Rectal smooth muscle tissue (tissue), 1 donor: ENCODE data around the gene OR10H1.
"Not testable (repeated sequence)": the region's sequence is repeated elsewhere in the genome, so short reads cannot be mapped to it uniquely, and the experiment has no call there.

Source experiments
- H3K27ac ChIP-seq: one replicate; pipeline ENCODE4 v1.7.0; 2013; ENCODE audit warnings: low read depth, low read length, inconsistent platforms
- H3K27me3 ChIP-seq: one replicate; pipeline ENCODE4 v1.7.0; 2013; ENCODE audit warnings: low read length; ENCODE audit not compliant: control insufficient read depth, insufficient read depth
- H3K36me3 ChIP-seq: one replicate; pipeline ENCODE4 v1.7.0; 2013; ENCODE audit warnings: low read length; ENCODE audit not compliant: control insufficient read depth, insufficient read depth
- H3K4me1 ChIP-seq: one replicate; pipeline ENCODE4 v1.7.0; 2013; ENCODE audit warnings: low read length; ENCODE audit not compliant: control insufficient read depth, insufficient read depth
- H3K4me3 ChIP-seq: one replicate; pipeline ENCODE4 v1.7.0; 2013; ENCODE audit warnings: low read length
- H3K9ac ChIP-seq: one replicate; pipeline ENCODE4 v1.7.0; 2013; ENCODE audit warnings: low read length

OR10H1 gene

GRCh38 chr19:15815306-15815705 lies at the start of gene OR10H1:
OR10H1 (minus strand) TSS chr19:15815664; CDS start chr19:15808037, 7,627 bp downstream.
- no peak within 1 kb of the TSS for H3K27ac ChIP-seq
- no peaks in the 10 kb centered on the region for H3K27me3 ChIP-seq
- no peak within 1 kb of the TSS for H3K9ac ChIP-seq

DNA sequence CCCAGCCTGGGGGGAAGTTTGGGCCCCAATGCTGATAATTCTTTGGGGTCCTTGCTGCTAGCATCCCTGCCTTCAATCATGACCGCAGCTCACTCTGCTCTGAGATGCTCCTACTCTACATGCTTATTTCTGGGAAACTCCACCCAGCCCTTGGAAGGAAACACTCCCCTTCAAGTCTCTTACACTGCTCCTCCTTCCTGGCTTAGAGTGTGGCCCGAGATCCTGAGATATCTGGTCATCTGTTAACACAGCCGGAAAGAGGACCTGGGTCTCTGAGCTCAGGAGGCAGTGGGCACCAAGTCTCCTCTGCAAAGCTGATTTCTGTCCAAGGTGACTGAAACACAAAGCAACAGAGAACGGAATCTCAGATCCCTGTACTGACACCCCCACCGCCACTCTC lies 49.4 kb upstream of the OR10H1 start:
- H3K27me3 ChIP-seq, result no peaks in the 10 kb centered on the region
- H3K36me3 ChIP-seq, result no peaks in the 10 kb centered on the region
- H3K4me1 ChIP-seq, result no peaks in the 10 kb centered on the region
- H3K4me3 ChIP-seq, result no peak overlapping the region
- no peak overlapping the region for H3K27ac ChIP-seq
- no peak overlapping the region for H3K9ac ChIP-seq

More at GRCh38 chr19:15815306-15815705, at the start of gene OR10H1:
- Histone ChIP-seq H3K36me3 (no peaks in the 10 kb centered on the region), H3K4me1 (no peaks in the 10 kb centered on the region), H3K4me3 (no peak within 1 kb of the TSS)

GRCh38 chr19:15863272-15863671 lies 47.8 kb upstream of the OR10H1 start:
- H3K27ac ChIP-seq, result no peak overlapping the region
- no peaks in the 10 kb centered on the region for H3K36me3 ChIP-seq
- no peaks in the 10 kb centered on the region for H3K27me3 ChIP-seq
- no peak overlapping the region for H3K4me3 ChIP-seq
- no peaks in the 10 kb centered on the region for H3K4me1 ChIP-seq
- no peak overlapping the region for H3K9ac ChIP-seq

DNA sequence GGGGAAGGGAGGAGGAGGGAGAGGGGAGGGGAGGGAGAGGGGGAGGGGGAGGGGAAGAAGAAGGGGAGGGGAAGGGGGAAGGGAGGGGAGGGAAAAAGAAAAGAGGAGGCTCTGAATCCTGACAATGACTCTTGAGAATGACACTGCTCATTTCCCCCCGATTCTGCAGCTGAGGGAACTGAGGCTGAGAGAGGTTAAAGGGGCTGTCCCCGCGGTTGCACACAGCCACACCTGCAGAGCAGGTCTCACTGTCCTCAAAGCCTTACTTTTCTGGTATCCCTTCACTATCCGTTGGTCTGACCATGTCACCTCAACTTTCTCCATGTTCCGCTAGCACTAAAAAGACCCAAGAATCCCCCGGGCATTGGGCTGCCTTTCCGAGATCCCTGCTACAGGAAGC lies 47.0 kb upstream of the OR10H1 start:
- Histone ChIP-seq H3K36me3 (no peaks in the 10 kb centered on the region), H3K9ac (no peak overlapping the region), H3K27me3 (no peaks in the 10 kb centered on the region), H3K4me1 (no peaks in the 10 kb centered on the region), H3K4me3 (no peak overlapping the region), H3K27ac (no peak overlapping the region)

- no peaks in the 10 kb centered on the region for H3K27me3 ChIP-seq
These were observed 45.1 kb upstream of the OR10H1 start for GRCh38 chr19:15860522-15860921.

DNA sequence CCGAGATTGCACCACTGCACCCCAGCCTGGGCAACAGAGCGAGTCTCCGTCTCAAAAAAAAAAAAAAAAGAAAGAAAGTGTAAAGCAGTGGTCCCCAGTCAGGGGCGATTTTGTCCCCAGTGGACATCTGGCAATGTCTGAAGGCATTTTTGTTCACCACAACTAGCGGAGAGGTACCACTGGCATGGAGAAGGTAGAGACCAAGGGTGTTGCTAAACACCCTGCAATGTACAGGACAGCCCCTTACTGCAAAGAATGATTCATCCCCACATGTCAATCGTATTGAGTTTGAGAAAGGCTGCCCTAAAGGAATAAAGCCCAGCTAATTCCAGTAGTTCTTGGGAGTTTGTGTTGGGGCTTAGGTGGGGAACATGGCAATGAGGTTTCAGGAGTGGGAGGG lies 43.7 kb upstream of the OR10H1 start:
- H3K9ac ChIP-seq, result no peak overlapping the region
- no peak overlapping the region for H3K4me3 ChIP-seq
- H3K4me1 ChIP-seq, result no peaks in the 10 kb centered on the region
- H3K27ac ChIP-seq, result no peak overlapping the region
- no peaks in the 10 kb centered on the region for H3K36me3 ChIP-seq
- H3K27me3 ChIP-seq, result no peaks in the 10 kb centered on the region

More at GRCh38 chr19:15860522-15860921, 45.1 kb upstream of the OR10H1 start:
- H3K4me3 ChIP-seq, result no peak overlapping the region
- no peaks in the 10 kb centered on the region for H3K36me3 ChIP-seq
- H3K9ac ChIP-seq, result no peak overlapping the region
- no peak overlapping the region for H3K27ac ChIP-seq
- H3K4me1 ChIP-seq, result no peaks in the 10 kb centered on the region

DNA sequence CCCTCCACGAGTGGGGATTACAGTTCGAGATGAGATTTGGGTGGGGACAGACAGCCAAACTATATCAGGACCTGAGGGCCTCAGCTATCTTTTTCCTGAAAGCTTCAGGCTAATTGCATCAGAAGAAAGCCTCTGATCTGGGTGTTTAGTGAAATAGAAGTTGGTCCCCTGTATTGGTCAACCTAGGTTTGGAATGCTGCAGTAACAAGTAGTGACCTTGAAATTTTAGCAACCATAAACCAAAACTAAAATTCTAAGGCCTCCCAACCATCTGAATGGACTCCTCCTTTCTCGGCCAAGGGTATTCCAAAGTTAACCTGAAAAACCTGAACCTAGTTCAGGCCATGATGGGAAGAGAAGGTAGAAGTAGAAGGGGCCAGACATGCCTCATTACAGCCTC lies 34.9 kb upstream of the OR10H1 start:
- H3K4me1 ChIP-seq, result no peaks in the 10 kb centered on the region
- H3K4me3 ChIP-seq, result no peak overlapping the region
- no peak overlapping the region for H3K9ac ChIP-seq
- H3K27ac ChIP-seq, result no peak overlapping the region
- no peaks in the 10 kb centered on the region for H3K27me3 ChIP-seq
- H3K36me3 ChIP-seq, result no peaks in the 10 kb centered on the region

- H3K36me3 ChIP-seq, result no peaks in the 10 kb centered on the region
- H3K9ac ChIP-seq, result no peak overlapping the region
- no peak overlapping the region for H3K4me3 ChIP-seq
- no peaks in the 10 kb centered on the region for H3K27me3 ChIP-seq
- H3K27ac ChIP-seq, result no peak overlapping the region
- H3K4me1 ChIP-seq, result no peaks in the 10 kb centered on the region
These were observed 31.5 kb upstream of the OR10H1 start for GRCh38 chr19:15846923-15847322.

- H3K9ac ChIP-seq, H3K27ac ChIP-seq, H3K36me3 ChIP-seq, H3K4me3 ChIP-seq, H3K27me3 ChIP-seq, H3K4me1 ChIP-seq: not testable (repeated sequence)
These were observed 28.4 kb upstream of the OR10H1 start for GRCh38 chr19:15843894-15844222.

DNA sequence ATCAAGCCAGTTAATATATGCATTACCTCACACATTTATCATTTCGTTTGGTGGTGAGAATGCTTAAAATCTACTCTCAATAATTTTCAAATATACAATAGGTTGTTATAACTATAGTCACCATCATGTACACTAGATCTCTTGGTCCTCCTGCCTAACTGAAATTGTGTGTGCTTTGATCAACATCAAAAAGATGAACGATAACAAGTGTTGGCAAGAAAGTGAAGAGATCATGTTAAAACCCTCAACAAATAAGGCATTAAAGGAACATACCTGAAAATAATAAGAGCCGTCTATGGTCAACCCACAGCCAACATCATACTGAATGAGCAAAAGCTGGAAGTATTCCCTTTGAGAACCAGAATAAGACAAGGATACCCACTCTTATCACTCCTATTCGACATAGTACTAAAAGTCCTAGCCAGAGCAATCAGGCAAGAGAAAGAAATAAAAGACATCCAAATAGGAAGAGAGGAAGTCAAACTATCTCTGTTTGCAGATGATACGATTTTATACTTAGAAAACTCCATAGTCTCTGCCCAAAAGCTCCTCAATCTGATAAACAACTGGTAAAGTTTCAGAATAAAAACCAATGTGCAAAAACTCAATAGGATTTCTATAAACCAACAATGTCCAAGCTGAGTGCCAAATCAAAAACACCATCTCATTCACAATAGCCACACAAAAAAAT lies 27.9 kb upstream of the OR10H1 start:
- Histone ChIP-seq H3K27ac (no peak overlapping the region), H3K27me3 (no peaks in the 10 kb centered on the region), H3K4me3 (no peak overlapping the region), H3K36me3 (no peaks in the 10 kb centered on the region), H3K4me1 (no peaks in the 10 kb centered on the region), H3K9ac (no peak overlapping the region)

DNA sequence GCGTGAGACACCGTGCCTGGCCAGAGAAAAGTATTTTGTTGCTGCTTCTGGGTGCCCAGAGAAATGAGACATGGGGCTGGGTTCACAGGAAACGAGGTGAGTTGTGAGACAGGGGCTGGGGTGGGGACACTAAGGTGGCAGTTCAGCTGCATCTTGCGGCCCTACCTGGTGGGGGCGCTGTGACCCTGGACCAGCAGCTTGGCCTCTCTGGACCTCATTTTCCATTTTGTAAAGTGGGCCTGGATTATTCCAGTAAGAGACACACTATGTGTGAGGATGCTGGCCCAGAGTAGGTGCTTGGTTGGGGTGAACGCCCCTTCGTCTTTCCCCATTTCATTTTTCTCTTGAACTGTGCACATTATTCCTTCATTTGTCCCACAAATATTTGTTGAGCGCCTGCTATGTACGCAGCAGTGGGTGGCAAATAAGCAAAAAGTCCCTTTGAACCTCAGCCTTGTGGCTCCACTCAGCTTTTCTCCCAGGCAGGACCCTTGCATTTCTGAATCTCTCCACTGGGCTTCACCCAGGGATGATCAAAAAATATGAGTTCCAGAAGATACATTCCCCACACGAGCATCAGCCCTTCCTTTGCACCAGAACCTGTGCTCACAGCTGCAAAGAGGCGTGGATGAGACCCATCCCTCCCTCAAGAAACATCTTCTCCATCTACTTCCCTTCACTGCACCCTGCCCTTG lies 26.6 kb upstream of the OR10H1 start:
- H3K27me3 ChIP-seq, result no peaks in the 10 kb centered on the region
- H3K36me3 ChIP-seq, result no peaks in the 10 kb centered on the region
- H3K4me1 ChIP-seq, result no peaks in the 10 kb centered on the region
- no peak overlapping the region for H3K9ac ChIP-seq
- no peak overlapping the region for H3K27ac ChIP-seq
- H3K4me3 ChIP-seq, result no peak overlapping the region

- Histone ChIP-seq H3K4me3 (no peak overlapping the region), H3K36me3 (no peaks in the 10 kb centered on the region), H3K27me3 (no peaks in the 10 kb centered on the region), H3K4me1 (no peaks in the 10 kb centered on the region), H3K27ac (no peak overlapping the region), H3K9ac (no peak overlapping the region)
These were observed 25.4 kb upstream of the OR10H1 start for GRCh38 chr19:15840833-15841232.

GRCh38 chr19:15839888-15840287 lies 24.4 kb upstream of the OR10H1 start:
- not testable (repeated sequence) for H3K4me1 ChIP-seq, H3K27me3 ChIP-seq, H3K4me3 ChIP-seq, H3K9ac ChIP-seq, H3K27ac ChIP-seq, H3K36me3 ChIP-seq
